Panc1 (cell line): ENCODE data around the gene SLC25A42. TPM values are rescaled to one million over a fixed set of nuclear protein-coding genes. Genes with fewer than 3 reads are reported as not detected.

Source experiments
- ATAC-seq: fragments of 200-7000 bp; cut with Tn5 transposase; 2 replicates; pipeline ENCODE4 v1.9.1; 2020; ENCODE audit warnings: mild to moderate bottlenecking, moderate library complexity
- BruUV-seq: library from RNA; stranded (reverse); fragments of 400-500 nt; replicated peaks from 2 replicates; lab custom pipeline; 2021; lab: Mats Ljungman, UMichigan
- CTCF ChIA-PET: fragments of 300-600 bp; sonication (Branson Sonifier 250); formaldehyde crosslinking; loops from one replicate; lab custom pipeline; 2022; ENCODE audit warnings: antibody characterized with exemption; lab: Charles Lee
- POLR2A ChIA-PET: fragments of 300-600 bp; sonication (Branson Sonifier 250); formaldehyde crosslinking; loops from one replicate; lab custom pipeline; 2022; ENCODE audit warnings: antibody characterized with exemption; lab: Charles Lee
- DNase-seq: peaks from one replicate; pipeline ENCODE4 v3.0.0-alpha.2; 2010; ENCODE audit warnings: low read depth, low spot score
- H3K27ac ChIP-seq: 2 replicates; pipeline ENCODE4 v1.5.1; 2011; ENCODE audit warnings: mild to moderate bottlenecking, low read length, inconsistent platforms
- H3K27me3 ChIP-seq: fragments of 200-500 bp; sonication (Bioruptor generic); 2 replicates; pipeline ENCODE4 v1.6.0; 2014; ENCODE audit warnings: low read length, inconsistent platforms; ENCODE audit not compliant: control insufficient read depth, insufficient read depth
- H3K36me3 ChIP-seq: fragments of 200-500 bp; sonication (Bioruptor generic); 2 replicates; pipeline ENCODE4 v1.5.1; 2014; ENCODE audit warnings: inconsistent platforms, mild to moderate bottlenecking, low read length, moderate library complexity; ENCODE audit not compliant: control insufficient read depth, insufficient read depth
- H3K4me1 ChIP-seq: 2 replicates; pipeline ENCODE4 v1.5.1; 2011; ENCODE audit warnings: inconsistent platforms, mild to moderate bottlenecking, low read length, moderate library complexity; ENCODE audit not compliant: control insufficient read depth, insufficient read depth
- H3K4me3 ChIP-seq, 2 experiments: 2 replicates each; pipeline ENCODE4 v1.5.1; 2011 to 2012; ENCODE audit warnings: low read depth in 2 of 2, low read length in 2 of 2, mild to moderate bottlenecking in 2 of 2, inconsistent platforms in 1 of 2, moderate library complexity in 1 of 2
- H3K9me3 ChIP-seq: fragments of 200-500 bp; sonication (Bioruptor generic); 2 replicates; pipeline ENCODE4 v1.5.1; 2014; ENCODE audit warnings: low read depth, mild to moderate bottlenecking, inconsistent platforms, low read length, moderate library complexity; ENCODE audit not compliant: control insufficient read depth, insufficient read depth
- POLR2AphosphoS5 ChIP-seq: IDR thresholded peaks from 2 replicates; pipeline ENCODE4 v1.6.1; 2012; ENCODE audit warnings: mild to moderate bottlenecking, low read depth, low read length, moderate library complexity
- SIN3A ChIP-seq: IDR thresholded peaks from 2 replicates; pipeline ENCODE4 v1.6.1; 2012; ENCODE audit warnings: low read depth, mild to moderate bottlenecking, low read length, moderate library complexity, borderline replicate concordance; ENCODE audit not compliant: insufficient read depth
- TCF7L2 ChIP-seq: IDR thresholded peaks from 2 replicates; pipeline ENCODE4 v1.6.1; 2011; ENCODE audit warnings: mild to moderate bottlenecking, low read depth, low read length, inconsistent platforms
- in situ Hi-C: cut with HindIII; loops from 2 replicates; pipeline ENCODE4 v1.10.0; 2016; ENCODE audit warnings: low sequenced_read_pairs, low pct_unique_long_range_greater_than_20kb
- intact Hi-C: fragments of 100-400 bp; cut with micrococcal nuclease; formaldehyde crosslinking; loops from one replicate; pipeline ENCODE4 v1.10.0; 2022; ENCODE audit not compliant: unreplicated experiment
- total RNA-seq: library from RNA; stranded (reverse); gene quantifications from one replicate; pipeline ENCODE4 v1.2.1, GENCODE V29; 2021; ENCODE audit not compliant: unreplicated experiment
- TF ChIP-seq, protein P1 (sequence below), 2 experiments: IDR thresholded peaks; 2 replicates each; pipeline ENCODE4 v1.6.1; 2011 to 2012; ENCODE audit warnings: low read depth in 2 of 2, control low read depth in 1 of 2, low read length in 1 of 2, mild to moderate bottlenecking in 1 of 2, moderate library complexity in 1 of 2; ENCODE audit not compliant: insufficient read depth in 1 of 2
- TF ChIP-seq, protein P2 (sequence below): fragments of 450-650 bp; IDR thresholded peaks from 2 replicates; pipeline ENCODE4 v1.5.1; 2017; ENCODE audit warnings: mild to moderate bottlenecking

Gene SLC25A42
- total RNA-seq, 1 experiment from 2014 or later, result 2.6 TPM

DNA sequence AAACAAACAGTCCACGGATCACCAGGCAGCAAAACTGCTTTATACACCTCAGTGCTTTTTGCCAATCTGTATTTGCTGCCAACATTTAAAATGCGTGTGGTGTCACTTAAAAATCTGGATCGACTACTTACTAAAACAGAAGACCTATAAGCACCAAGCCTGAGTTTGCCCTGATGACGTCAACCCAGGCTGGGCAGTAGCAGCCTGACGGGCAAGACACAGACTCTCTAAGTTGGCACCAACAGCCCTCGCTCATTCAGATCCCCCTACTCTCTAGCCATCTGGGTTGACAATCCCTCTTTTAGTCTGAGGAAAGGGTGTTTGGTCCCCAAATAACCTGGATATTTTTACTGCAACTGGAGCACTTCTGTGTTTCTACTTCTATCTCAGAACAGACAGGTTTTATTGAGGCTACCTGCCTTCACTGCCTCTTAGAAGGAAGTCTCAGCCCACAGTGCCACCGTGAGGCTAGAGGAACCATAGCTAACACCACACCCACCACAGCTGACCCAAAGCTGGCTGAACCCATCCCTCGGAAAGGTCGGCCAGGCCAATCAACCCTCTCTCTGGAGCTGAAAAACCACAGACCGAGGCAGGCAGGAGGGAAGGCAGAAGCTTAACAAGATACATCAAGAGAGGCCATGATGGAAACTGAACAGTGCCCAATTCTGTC, 37.4 kb upstream of the SLC25A42 start:
- DNase-seq (no peak), ATAC-seq (peak; percentile 62; the same call in 1 of the 2 replicates)
- ChIA-PET CTCF (interaction anchor here (0.5 kb wide), 1 partner anchor 28 kb away, joined by 3 read pairs; no protein-coding TSS in a partner anchor), POLR2A (no interaction called here)
- intact Hi-C loops, result no loop called here
- Histone ChIP-seq H3K36me3 (peaks cover 26% of the 10 kb centered on the region), H3K4me3 (no peak overlapping the region), H3K27me3 (no peaks in the 10 kb centered on the region), H3K27ac (no peak overlapping the region), H3K4me1 (no peaks in the 10 kb centered on the region), H3K9me3 (no peaks in the 10 kb centered on the region)
- BruUV-seq, result no TSS peak
- TF ChIP-seq, protein P1, sequence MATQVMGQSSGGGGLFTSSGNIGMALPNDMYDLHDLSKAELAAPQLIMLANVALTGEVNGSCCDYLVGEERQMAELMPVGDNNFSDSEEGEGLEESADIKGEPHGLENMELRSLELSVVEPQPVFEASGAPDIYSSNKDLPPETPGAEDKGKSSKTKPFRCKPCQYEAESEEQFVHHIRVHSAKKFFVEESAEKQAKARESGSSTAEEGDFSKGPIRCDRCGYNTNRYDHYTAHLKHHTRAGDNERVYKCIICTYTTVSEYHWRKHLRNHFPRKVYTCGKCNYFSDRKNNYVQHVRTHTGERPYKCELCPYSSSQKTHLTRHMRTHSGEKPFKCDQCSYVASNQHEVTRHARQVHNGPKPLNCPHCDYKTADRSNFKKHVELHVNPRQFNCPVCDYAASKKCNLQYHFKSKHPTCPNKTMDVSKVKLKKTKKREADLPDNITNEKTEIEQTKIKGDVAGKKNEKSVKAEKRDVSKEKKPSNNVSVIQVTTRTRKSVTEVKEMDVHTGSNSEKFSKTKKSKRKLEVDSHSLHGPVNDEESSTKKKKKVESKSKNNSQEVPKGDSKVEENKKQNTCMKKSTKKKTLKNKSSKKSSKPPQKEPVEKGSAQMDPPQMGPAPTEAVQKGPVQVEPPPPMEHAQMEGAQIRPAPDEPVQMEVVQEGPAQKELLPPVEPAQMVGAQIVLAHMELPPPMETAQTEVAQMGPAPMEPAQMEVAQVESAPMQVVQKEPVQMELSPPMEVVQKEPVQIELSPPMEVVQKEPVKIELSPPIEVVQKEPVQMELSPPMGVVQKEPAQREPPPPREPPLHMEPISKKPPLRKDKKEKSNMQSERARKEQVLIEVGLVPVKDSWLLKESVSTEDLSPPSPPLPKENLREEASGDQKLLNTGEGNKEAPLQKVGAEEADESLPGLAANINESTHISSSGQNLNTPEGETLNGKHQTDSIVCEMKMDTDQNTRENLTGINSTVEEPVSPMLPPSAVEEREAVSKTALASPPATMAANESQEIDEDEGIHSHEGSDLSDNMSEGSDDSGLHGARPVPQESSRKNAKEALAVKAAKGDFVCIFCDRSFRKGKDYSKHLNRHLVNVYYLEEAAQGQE (IDR thresholded peaks at IDR 0.05; ENCODE audit: insufficient read depth in 1 of 2, low read depth in 2 of 2, low read length in 1 of 2), result no peak
- TF ChIP-seq POLR2AphosphoS5 (no peak), SIN3A (no peak), TCF7L2 (no peak)
- TF ChIP-seq, protein P2, sequence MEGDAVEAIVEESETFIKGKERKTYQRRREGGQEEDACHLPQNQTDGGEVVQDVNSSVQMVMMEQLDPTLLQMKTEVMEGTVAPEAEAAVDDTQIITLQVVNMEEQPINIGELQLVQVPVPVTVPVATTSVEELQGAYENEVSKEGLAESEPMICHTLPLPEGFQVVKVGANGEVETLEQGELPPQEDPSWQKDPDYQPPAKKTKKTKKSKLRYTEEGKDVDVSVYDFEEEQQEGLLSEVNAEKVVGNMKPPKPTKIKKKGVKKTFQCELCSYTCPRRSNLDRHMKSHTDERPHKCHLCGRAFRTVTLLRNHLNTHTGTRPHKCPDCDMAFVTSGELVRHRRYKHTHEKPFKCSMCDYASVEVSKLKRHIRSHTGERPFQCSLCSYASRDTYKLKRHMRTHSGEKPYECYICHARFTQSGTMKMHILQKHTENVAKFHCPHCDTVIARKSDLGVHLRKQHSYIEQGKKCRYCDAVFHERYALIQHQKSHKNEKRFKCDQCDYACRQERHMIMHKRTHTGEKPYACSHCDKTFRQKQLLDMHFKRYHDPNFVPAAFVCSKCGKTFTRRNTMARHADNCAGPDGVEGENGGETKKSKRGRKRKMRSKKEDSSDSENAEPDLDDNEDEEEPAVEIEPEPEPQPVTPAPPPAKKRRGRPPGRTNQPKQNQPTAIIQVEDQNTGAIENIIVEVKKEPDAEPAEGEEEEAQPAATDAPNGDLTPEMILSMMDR, result no peak
- in situ Hi-C loops, result no loop called here

DNA sequence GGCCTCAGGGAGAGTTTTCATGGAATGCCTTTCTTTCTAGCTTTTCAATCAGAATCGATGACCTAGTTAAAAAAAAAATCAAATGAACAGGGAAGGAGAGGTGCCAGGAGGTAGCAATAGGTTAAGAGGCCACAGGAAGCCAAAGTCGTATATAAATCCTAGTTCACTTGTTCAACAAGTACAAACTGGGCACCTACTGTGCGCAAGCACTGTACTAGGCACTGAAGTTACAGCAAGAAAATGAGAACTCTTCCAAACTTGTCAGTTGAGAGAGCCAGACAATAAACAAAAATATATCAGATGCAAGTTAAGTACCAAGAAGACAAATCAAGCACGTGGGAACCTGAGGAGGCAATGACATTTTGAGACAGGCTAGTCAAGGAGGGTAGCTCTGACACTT, 36.6 kb upstream of the SLC25A42 start:
- no peak for ATAC-seq
- H3K36me3 ChIP-seq, result peaks cover 26% of the 10 kb centered on the region
- H3K4me1 ChIP-seq, result peaks cover 6% of the 10 kb centered on the region; the same call in 1 of the 2 replicates
- ChIA-PET POLR2A (no interaction called here), CTCF (no interaction called here)
- no peak overlapping the region for H3K4me3 ChIP-seq
- in situ Hi-C loops, result no loop called here
- H3K9me3 ChIP-seq, result no peaks in the 10 kb centered on the region
- TF ChIP-seq, protein P2, result no peak
- TF ChIP-seq TCF7L2 (no peak), POLR2AphosphoS5 (no peak), SIN3A (no peak)
- TF ChIP-seq, protein P1 (IDR thresholded peaks at IDR 0.05; ENCODE audit: insufficient read depth in 1 of 2, low read depth in 2 of 2, low read length in 1 of 2), result no peak
- no peak for DNase-seq
- intact Hi-C loops, result no loop called here
- no TSS peak for BruUV-seq
- no peaks in the 10 kb centered on the region for H3K27me3 ChIP-seq
- no peak overlapping the region for H3K27ac ChIP-seq
